ENCODE results near the gene RPP14.
"Not testable (repeated sequence)": the region's sequence is repeated elsewhere in the genome, so short reads cannot be mapped to it uniquely, and the experiment has no call there.

The RPP14 gene

GRCh38 chr3:58333206-58334012 is 27.4 kb downstream of the RPP14 start:
- DNase-seq, result no peak

GRCh38 chr3:58334013-58334321 is 27.9 kb downstream of the RPP14 start:
- no peak for DNase-seq

DNA sequence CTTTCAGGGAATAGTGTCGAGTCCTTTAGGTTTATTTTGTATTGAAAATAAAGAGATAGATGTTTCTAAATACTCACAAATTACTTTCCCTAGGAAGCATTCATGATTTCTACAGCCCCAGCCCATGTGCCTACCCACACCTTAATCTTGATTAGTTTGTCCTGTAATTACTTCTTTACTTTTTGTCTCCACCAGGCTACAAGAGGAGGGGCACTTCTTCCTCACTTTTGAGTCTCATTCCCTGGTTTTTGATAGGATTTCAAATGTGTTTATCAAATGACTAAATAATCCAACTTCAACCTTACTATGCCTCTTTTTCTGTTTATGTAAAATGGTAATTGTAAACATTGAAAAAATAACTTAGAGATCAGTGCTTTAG is 28.4 kb downstream of the RPP14 start:
- DNase-seq, result no peak

DNA sequence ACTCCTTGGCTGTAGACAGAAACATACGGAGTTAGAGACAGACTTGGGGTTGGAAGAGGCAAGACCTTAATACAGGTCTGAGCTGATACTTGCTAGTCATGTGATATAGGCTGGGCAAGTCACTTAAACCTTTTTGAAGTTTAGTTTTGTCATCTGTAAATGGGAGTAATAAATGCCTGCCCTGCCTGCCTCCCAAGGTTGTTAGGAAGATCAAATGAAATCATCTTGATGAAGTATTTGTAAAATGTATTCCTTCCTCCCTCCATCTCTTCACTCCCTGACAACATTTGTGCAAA is 29.6 kb downstream of the RPP14 start:
- no peak for DNase-seq

DNA sequence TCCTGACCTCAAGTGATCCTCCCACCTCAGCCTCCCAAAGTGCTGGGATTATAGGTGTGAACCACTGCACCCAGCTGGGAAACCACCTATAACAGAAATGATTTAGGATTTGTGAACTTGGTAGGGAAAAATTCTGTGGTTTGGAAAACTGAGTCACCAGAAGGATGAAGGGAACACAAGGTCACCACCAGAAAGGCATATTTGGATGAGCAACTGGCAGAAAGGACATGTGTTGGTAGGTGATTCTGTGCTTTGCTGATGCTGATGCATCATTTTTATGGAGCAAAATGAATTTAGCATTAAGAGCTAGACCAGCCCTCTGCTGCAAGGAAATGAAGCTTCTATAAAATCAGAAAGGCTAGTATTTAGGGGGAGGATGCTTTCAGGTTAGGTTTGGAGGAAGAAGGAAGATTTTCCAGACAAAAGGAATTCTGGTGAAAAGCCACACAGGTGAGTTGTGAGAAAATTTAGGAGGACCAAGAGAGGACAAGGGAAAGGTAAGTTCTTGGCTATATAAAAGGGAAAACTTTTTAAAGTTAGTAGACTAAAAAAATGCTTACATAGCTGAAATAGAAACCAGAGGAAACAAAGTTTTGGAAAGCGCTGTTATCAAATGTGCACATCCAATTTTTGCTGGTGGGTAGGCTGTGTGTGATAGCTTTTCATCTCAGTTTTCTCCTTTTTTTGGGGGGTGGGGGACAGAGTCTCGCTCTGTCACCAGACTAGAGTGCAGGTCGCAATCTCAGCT is 30.3 kb downstream of the RPP14 start:
- DNase-seq, result no peak

GRCh38 chr3:58337190-58337589 is 31.1 kb downstream of the RPP14 start:
- DNase-seq, result no peak

DNA sequence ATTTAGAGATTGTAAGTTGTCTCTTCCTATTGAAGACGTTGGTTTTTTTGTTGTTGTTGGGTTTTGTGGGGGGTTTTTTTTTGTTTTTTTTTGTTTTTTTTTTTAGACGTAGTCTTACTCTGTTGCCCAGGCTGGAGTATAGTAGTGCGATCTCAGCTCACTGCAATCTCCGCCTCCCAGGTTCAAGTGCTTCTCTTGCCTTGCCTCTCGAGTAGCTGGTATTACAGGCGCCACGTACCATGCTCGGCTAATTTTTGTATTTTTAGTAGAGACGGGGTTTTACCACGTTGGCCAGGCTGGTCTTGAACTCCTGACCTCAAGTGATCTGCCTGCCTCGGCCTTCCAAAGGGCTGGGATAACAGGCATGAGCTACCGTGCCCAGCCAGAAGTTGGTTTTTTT is 33.1 kb downstream of the RPP14 start:
- not testable (repeated sequence) for DNase-seq

DNA sequence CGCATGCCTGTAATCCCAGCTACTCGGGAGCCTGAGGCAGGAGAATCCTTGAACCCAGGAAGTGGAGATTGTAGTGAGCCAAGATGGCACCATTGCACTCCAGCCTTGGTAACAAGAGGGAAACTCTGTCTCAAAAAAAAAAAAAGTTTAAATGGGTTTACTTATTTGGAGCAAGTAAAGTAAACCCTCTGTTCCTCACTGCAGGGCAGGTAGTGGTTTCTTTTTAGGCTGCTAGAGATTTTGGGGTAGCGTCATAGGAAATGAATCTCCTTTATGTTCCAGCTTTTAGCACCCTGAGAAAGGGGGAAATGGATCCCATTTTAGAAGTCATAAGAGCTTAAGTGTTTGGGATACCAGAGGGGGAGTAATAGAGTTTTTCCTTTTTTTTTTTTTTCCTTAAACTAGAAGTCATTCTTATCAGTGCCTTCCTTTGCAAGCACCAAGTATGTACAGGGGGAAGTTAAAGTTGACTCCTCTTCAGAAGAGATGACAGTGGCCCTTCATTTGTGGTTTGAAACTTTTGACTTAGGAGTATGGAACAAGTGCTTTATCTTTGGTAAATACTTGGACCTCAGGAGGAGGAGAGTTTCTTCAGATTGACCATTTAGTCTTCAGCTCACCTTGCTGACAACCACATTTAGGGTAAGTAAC is 34.7 kb downstream of the RPP14 start:
- no peak for DNase-seq

DNA sequence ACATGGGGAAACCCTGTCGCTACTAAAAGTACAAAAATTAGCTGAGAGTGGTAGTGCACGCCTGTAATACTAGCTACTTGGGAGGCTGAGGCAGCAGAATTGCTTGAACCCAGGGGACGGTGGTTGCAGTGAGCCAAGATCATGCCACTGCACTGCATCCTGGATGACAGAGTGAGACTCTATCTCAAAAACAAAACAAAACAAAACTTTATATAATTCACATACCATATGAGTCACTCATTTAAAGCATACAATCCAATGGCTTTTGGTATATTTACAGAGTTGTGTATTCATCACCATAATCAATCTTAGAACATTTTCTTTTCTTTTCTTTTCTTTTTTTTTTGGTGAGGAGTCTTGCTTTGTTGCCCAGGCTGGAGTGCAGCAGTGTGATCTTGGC is 35.3 kb downstream of the RPP14 start:
- no peak for DNase-seq

DNA sequence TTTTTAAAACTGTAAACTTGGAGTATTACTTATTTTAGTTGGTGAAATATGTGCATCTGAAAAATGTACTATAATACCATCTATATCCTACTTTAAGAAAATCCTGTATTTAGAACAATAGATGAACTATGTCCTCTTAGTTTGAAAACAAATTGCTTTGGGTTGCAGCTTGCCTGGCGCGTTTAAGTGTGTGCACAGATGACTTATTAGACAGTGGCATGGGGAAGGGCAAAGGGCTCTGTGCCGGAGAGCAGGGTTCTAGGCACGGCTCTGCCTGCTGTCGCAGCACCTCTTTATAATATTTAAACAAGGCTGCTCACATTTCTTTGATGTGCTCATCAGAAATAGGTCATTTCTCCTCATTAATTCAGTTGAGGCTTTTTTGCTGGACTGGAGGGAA is 36.6 kb downstream of the RPP14 start:
- no peak for DNase-seq

GRCh38 chr3:58345457-58345856 is 39.4 kb downstream of the RPP14 start:
- DNase-seq, result no peak

- DNase-seq, result no peak
Measured at GRCh38 chr3:58346368-58346767, 40.3 kb downstream of the RPP14 start.

DNA sequence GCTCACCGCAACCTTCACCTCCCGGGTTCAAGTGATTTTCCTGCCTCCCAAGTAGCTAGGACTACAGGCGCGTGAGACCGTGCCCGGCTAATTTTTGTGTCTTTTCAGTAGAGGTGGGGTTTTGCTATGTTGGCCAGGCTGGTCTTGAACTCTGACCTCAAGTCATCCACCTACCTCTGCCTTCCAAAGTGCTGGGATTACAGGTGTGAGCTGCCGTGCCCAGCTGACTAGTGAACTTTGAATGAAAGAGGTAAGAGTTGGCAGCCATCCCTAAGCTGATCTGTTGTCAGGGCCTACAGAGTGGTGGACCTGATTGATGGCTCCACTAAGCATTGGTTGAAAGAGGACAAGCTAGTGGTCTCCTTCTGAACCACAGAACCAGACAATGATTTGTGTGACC is 41.9 kb downstream of the RPP14 start:
- no peak for DNase-seq

DNA sequence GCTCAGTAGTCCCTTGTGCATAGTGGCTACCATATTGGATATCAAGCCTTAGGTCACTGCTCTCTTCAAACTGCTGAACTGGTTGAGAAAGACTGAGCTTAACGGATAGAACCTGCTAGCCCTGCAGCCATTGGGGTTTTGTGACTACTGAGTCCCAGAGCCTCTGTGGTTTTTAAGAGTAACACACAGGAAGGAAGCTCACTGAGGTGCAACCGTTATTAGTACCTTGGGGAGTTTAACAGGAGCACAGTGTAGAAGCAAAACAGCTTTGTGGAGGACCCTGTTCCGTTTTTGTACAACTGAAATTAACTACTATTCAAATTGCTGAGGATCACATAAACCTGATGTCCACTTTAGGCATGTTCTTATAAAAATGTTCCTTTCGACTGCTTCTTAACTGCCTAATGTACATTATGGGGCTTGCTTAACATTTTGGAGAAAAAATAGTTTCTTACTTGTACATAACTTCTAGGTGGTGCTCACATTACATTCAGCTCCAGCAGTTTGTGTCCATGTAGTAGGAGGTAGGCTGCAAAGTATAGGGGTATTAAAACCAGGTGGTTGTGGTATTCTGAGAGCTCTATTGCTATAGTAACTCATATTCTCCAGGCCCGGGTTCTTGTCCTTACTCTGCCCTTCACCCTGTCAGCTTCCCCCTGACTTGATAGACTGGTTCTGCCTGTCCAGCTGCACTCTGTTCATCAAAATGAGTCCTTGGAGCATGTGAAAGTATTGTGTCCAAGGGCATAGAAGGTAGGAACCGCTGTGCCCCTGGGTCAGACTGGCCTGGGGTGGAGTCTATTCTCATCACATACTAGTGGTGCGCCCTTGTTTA is 44.0 kb downstream of the RPP14 start:
- DNase-seq, result no peak

GRCh38 chr3:58350627-58351013 is 44.6 kb downstream of the RPP14 start:
- DNase-seq, result no peak

DNA sequence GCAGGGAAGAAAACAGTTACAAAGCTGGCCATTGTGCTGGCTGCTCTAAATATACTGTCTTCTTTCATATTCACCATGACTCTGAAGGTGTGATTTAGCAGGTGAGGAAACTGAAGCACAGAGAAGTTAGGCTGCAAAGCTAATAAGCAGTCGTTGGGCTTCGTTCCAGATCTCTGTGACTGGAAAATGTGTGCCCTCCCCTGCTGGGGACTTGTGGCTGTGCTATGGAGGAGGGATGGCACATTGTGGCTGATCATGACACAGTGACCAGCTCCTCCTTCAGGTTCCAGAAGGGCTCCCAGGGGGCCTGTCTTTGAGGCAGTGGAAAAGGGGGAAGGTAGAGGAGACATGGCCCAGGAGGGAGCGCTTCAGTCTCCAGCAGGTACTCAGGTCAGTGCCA is 45.9 kb downstream of the RPP14 start:
- DNase-seq, result no peak

GRCh38 chr3:58352626-58353025 is 46.6 kb downstream of the RPP14 start:
- no peak for DNase-seq

DNA sequence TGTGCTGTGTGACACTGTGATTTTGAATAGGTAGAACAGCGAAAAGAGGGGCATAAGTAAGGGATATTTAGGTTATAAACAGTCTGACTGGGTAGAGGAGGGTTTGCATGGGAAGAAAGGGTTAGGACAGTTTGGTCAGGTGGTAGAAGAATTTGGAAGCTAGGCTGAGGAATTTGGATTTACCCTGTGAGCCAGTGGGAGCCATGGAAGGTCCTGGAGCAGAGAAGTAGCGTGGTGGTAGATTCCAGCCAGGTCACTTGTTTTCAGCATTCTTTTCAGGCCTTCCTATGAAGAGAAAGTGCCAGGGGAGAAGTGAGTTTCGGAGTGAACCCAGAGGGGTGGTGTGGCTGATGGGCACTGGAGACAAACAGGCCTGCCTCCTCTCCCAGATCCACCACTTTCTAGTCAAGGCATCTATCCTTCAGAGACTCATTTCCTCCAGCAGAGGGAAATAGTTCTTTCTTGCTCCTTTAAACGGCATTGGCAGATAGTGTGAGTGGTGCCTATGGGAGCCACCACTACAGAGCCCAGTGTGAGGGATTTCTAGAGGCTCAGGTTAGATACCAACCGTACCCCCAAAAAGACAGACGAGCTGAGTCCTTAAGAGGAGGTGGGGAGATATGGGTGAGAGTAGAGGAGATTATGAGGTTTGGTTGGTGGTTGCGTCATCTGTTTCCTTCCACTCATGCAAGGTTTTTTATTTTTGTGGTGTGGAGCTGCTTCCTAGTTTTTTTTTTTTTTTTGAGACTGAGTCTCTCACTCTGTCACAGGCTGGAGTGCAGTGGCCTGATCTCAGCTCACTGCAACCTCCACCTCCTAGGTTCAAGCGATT is 47.9 kb downstream of the RPP14 start:
- DNase-seq, result no peak

DNA sequence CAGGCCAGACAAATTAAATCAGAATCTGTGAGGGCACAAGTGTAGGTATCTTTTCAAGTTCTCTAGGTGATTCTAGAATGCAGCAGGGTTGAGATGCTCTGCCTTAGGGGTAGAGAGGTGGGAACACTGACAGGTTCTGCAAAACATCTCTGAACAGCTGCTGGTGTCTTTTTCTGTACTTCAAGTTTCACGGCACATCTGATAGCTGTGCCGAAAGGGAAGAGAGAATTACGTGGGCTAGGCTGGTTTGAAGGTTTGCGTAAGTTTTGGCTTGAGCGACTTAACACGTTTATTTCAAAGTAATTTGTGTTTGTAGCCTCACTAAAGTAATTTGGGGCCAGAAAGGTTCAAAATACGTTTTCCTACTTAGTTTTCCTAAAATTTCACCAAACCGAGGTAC is 49.1 kb downstream of the RPP14 start:
- DNase-seq, result no peak

DNA sequence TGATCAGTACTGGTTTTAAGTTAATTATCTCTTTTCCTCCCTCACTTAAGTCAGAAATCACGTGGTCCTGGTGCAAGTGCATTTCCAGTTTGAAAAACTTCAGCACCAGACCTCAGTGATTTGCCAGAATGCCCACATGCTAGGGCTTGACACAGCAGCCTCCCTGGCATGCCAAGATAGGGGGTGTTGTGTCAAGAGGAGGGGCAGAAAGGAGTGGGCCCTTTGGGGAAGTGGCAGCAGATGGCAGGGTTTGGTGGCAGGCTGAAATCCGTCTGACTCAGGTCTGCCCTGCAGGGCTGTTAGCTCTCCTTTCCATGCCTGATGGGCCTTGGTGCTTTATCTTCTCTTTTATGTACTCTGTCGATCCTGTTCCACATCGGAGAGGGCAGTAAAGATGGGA is 50.0 kb downstream of the RPP14 start:
- no peak for DNase-seq

GRCh38 chr3:58357402-58357801 is 51.4 kb downstream of the RPP14 start:
- no peak for DNase-seq

DNA sequence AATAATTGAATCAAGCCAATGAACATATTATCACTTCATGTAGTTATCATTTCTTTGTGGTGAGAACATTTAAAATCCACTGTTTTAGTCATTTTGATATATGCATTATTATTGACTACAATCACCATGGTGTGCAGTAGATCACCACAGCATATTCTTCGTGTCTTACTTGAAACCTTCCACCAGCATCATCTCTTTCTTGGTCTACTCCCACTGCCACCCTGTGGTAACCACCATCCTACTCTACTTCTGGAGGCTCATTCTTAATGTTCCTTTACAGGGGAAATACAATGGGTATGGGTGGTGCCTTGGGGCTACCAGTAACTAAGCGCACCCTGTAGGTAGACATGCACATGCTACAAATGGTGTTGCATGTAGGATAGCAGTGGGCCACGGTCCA is 52.0 kb downstream of the RPP14 start:
- DNase-seq, result no peak

DNA sequence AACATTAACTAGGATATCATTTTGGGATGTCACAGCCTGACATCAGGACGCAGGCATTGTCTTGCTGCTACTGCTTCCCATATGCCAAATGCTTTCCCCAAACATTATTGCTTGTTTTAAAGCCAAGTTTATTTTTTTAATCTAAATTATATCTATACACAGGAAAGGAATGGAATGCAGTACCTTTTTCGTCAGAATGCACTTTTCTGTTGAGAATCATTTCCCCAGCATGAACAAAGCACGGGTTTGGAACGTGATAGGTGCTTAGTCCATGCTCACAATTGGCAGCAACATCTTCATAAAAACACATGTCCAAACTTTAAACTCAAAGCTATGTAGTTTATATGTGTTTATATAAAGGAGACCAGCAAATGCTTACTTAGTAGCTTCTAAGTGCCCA is 52.8 kb downstream of the RPP14 start:
- no peak for DNase-seq

Measured in NCI-H1048 (cell line).